K562 (cell line): ENCODE measurements around the gene RHOF. TPM values are rescaled to one million over a fixed set of nuclear protein-coding genes. Genes with fewer than 3 reads are reported as not detected.

Source experiments
- ASH1L ChIP-seq: fragments of 450-650 bp; IDR thresholded peaks from 2 replicates; pipeline ENCODE4 v1.6.1; 2018; ENCODE audit warnings: borderline replicate concordance, mild to moderate bottlenecking, low read depth; ENCODE audit not compliant: partially characterized antibody
- BCOR ChIP-seq: fragments of 450-650 bp; IDR thresholded peaks from 2 replicates; pipeline ENCODE4 v1.6.1; 2016
- CEBPG ChIP-seq, 3 experiments: fragments of 200-800 bp in 1 of 3; sonication (Bioruptor generic) in 1 of 3; sonication (generic) in 1 of 3; formaldehyde crosslinking in 1 of 3; IDR thresholded peaks in 2 of 3; conservative IDR thresholded peaks in 1 of 3; 2 replicates each; pipeline versions ENCODE4 v1.6.1 to v1.8.0; 2016 to 2022; ENCODE audit warnings: missing compliant biosample characterization in 2 of 3, missing genetic modification characterization in 2 of 3, mild to moderate bottlenecking in 1 of 3, missing genetic modification reagents in 1 of 3
- DDX20 ChIP-seq: fragments of 450-650 bp; IDR thresholded peaks from 2 replicates; pipeline ENCODE4 v1.6.1; 2016; ENCODE audit warnings: missing genetic modification characterization, low read depth, mild to moderate bottlenecking, missing compliant biosample characterization, moderate library complexity
- EZH2 ChIP-seq: IDR thresholded peaks from 2 replicates; pipeline ENCODE4 v1.6.1; 2012; ENCODE audit warnings: low read depth, mild to moderate bottlenecking, inconsistent platforms, low read length, borderline replicate concordance
- HNRNPK ChIP-seq: fragments of 200-400 bp; formaldehyde crosslinking; IDR thresholded peaks from one replicate; pipeline ENCODE4 v1.6.1; 2018; ENCODE audit warnings: mild to moderate bottlenecking, low read depth, low read length; ENCODE audit not compliant: poor library complexity, severe bottlenecking
- KLF13 ChIP-seq: fragments of 450-650 bp; IDR thresholded peaks from 2 replicates; pipeline ENCODE4 v1.6.1; 2016; ENCODE audit warnings: missing genetic modification characterization, low read depth, mild to moderate bottlenecking, missing compliant biosample characterization, moderate library complexity, borderline replicate concordance
- KLF16 ChIP-seq: IDR thresholded peaks from 2 replicates; pipeline ENCODE4 v1.6.1; 2016; ENCODE audit warnings: antibody characterized with exemption
- SIN3B ChIP-seq: fragments of 450-650 bp; IDR thresholded peaks from 2 replicates; pipeline ENCODE4 v1.6.1; 2017; ENCODE audit warnings: low read depth, mild to moderate bottlenecking, moderate library complexity
- SMARCB1 ChIP-seq: IDR thresholded peaks from 2 replicates; pipeline ENCODE4 v1.6.1; 2011; ENCODE audit warnings: improper control_type of control experiment, low read depth; ENCODE audit not compliant: insufficient read length
- SMC3 ChIP-seq: conservative IDR thresholded peaks from 2 replicates; pipeline ENCODE4 v1.6.1; 2011; ENCODE audit warnings: low read depth, low read length, improper control_type of control experiment; ENCODE audit not compliant: insufficient read depth
- U2AF1 ChIP-seq: fragments of 200-400 bp; formaldehyde crosslinking; optimal IDR thresholded peaks from 2 replicates; pipeline ENCODE3; 2017; ENCODE audit warnings: mild to moderate bottlenecking, low read depth, low read length, moderate library complexity
- ZNF197 ChIP-seq: fragments of 200-800 bp; sonication (Bioruptor generic); IDR thresholded peaks from 2 replicates; pipeline ENCODE4 v1.6.1; 2016; ENCODE audit warnings: low read depth, missing genetic modification characterization, missing compliant biosample characterization
- ZNF707 ChIP-seq: fragments of 250-450 bp; sonication (Bioruptor Pico); conservative IDR thresholded peaks from 2 replicates; pipeline ENCODE4 v1.8.0; 2022; ENCODE audit warnings: inconsistent platforms, mild to moderate bottlenecking, moderate library complexity
- polyA plus RNA-seq, 8 experiments: library from polyadenylated mRNA; depleted of rRNA in 4 of 8; stranded (reverse) in 5 of 8; unstranded in 3 of 8; fragments of >200 nt; fragmentation: Nextera tagmentation in 2 of 8; fragmentation: Illumina TruSeq in 1 of 8; extraction: Ambion mirVana in 2 of 8; extraction: Trizol in 1 of 8; gene quantifications; 2 replicates each; pipeline versions ENCODE4 v1.2.1 to v1.2.3, GENCODE V29; 2011 to 2014; ENCODE audit warnings: inconsistent platforms in 1 of 8, missing spikeins in 1 of 8
- total RNA-seq, 7 experiments: library from RNA; depleted of rRNA in 6 of 7; stranded (reverse); fragments of >200 nt in 6 of 7; fragmentation: Illumina TruSeq in 2 of 7; extraction: Trizol in 2 of 7; gene quantifications; 2 replicates each; pipeline versions ENCODE4 v1.2.1 to v1.2.3, GENCODE V29; 2011 to 2021; ENCODE audit warnings: low replicate concordance in 1 of 7
- TF ChIP-seq, protein P1 (sequence below): fragments of 450-650 bp; formaldehyde crosslinking; IDR thresholded peaks from 2 replicates; pipeline ENCODE4 v1.4.0; 2020; ENCODE audit warnings: mild to moderate bottlenecking, moderate library complexity
- TF ChIP-seq, protein P2 (sequence below), 2 experiments: fragments of 450-650 bp; IDR thresholded peaks; 2 replicates each; pipeline ENCODE4 v1.6.1; 2018; ENCODE audit warnings: mild to moderate bottlenecking in 2 of 2, low read depth in 1 of 2; ENCODE audit not compliant: partially characterized antibody in 2 of 2
- TF ChIP-seq, protein P3 (sequence below), 3 experiments: fragments of 200-800 bp in 1 of 3; sonication (Bioruptor generic) in 1 of 3; sonication (generic) in 1 of 3; formaldehyde crosslinking in 1 of 3; IDR thresholded peaks; 2 replicates each; pipeline versions ENCODE4 v1.6.1 to v1.8.0; 2016 to 2022; ENCODE audit warnings: mild to moderate bottlenecking in 2 of 3, missing compliant biosample characterization in 2 of 3, missing genetic modification characterization in 2 of 3, missing genetic modification reagents in 1 of 3
- TF ChIP-seq, protein P4 (sequence below): fragments of 250-450 bp; sonication (Bioruptor Pico); IDR thresholded peaks from 2 replicates; pipeline ENCODE4 v1.4.0; 2020

Gene RHOF
- total and polyA plus RNA-seq, 9 of the 15 experiments (the other 6 are each of a cell fraction or from before 2014, with no cell fraction given), result 0.13 to 10.1 (median 4.0) TPM

DNA sequence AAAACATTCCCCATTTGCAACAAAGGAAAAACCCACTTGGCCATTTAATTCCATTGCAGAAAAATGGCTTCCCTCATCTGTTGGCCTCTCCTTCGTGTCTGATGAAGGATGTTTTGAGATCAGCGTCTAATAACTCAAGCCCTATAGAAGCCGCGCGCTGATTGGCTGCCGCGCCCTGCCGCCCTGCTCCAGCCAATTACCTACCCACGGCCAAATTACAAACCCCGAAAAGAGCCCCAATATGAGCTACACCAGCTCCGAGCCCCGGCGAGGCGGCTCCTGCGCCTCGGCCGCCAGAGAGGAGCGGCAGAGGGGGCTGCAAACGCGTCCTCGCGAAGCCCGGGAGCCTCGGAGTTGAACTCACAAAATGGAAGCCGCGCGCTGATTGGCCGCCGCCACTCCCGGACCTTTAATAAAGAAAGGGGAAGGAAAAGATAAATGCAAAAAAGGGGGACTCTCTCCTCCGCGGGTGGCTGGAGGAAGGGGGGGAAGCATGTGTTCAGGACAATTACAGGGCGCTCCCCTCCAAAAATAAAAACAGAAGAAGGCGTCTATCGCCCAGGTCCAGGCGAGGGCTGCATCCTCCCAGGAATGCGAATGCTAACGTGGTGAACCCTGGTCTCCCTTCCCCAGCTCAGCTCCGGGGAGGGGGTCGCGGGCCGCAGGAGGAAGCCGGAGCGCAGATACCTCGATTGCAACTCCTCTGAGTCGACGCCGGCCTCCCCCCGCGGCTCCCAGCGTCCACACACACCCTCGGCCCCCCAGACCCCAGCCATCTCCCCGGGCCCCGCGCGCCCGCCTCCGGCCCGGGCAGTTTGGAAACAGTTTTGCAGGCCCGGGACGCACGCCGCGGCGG is 9.6 kb upstream of the RHOF start (continued):
- TF ChIP-seq, protein P1, sequence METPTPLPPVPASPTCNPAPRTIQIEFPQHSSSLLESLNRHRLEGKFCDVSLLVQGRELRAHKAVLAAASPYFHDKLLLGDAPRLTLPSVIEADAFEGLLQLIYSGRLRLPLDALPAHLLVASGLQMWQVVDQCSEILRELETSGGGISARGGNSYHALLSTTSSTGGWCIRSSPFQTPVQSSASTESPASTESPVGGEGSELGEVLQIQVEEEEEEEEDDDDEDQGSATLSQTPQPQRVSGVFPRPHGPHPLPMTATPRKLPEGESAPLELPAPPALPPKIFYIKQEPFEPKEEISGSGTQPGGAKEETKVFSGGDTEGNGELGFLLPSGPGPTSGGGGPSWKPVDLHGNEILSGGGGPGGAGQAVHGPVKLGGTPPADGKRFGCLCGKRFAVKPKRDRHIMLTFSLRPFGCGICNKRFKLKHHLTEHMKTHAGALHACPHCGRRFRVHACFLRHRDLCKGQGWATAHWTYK, result no peak
- no peak for TF ChIP-seq DDX20
- TF ChIP-seq KLF16, result no peak
- TF ChIP-seq SMARCB1, result no peak
- TF ChIP-seq BCOR, result no peak
- peak; percentile 34 for TF ChIP-seq HNRNPK
- TF ChIP-seq ZNF197 (CRISPR knock-in tag), result no peak
- TF ChIP-seq U2AF1, result no peak
- TF ChIP-seq KLF13 (tag), result no peak
- TF ChIP-seq SMC3, result no peak
- no peak for TF ChIP-seq ZNF707 (CRISPR knock-in tag)
- TF ChIP-seq, protein P2, sequence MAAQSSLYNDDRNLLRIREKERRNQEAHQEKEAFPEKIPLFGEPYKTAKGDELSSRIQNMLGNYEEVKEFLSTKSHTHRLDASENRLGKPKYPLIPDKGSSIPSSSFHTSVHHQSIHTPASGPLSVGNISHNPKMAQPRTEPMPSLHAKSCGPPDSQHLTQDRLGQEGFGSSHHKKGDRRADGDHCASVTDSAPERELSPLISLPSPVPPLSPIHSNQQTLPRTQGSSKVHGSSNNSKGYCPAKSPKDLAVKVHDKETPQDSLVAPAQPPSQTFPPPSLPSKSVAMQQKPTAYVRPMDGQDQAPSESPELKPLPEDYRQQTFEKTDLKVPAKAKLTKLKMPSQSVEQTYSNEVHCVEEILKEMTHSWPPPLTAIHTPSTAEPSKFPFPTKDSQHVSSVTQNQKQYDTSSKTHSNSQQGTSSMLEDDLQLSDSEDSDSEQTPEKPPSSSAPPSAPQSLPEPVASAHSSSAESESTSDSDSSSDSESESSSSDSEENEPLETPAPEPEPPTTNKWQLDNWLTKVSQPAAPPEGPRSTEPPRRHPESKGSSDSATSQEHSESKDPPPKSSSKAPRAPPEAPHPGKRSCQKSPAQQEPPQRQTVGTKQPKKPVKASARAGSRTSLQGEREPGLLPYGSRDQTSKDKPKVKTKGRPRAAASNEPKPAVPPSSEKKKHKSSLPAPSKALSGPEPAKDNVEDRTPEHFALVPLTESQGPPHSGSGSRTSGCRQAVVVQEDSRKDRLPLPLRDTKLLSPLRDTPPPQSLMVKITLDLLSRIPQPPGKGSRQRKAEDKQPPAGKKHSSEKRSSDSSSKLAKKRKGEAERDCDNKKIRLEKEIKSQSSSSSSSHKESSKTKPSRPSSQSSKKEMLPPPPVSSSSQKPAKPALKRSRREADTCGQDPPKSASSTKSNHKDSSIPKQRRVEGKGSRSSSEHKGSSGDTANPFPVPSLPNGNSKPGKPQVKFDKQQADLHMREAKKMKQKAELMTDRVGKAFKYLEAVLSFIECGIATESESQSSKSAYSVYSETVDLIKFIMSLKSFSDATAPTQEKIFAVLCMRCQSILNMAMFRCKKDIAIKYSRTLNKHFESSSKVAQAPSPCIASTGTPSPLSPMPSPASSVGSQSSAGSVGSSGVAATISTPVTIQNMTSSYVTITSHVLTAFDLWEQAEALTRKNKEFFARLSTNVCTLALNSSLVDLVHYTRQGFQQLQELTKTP (IDR thresholded peaks at IDR 0.05; ENCODE audit: low read depth in 1 of 2, partially characterized antibody in 2 of 2), result peak; percentile 70 to 85
- TF ChIP-seq SIN3B, result no peak
- no peak for TF ChIP-seq CEBPG (CRISPR knock-in tag; IDR thresholded peaks at IDR 0.05)
- TF ChIP-seq CEBPG (tag; conservative IDR thresholded peaks at IDR 0.05 in 1 of 2, IDR thresholded peaks at IDR 0.05 in 1 of 2), result no peak
- TF ChIP-seq, protein P3, sequence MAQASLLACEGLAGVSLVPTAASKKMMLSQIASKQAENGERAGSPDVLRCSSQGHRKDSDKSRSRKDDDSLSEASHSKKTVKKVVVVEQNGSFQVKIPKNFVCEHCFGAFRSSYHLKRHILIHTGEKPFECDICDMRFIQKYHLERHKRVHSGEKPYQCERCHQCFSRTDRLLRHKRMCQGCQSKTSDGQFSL (CRISPR knock-in tag; IDR thresholded peaks at IDR 0.05), result no peak; the same call in 1 of the 2 replicates
- TF ChIP-seq, protein P3 (tag; IDR thresholded peaks at IDR 0.05), result no peak; a peak in 2 of 4 replicates
- TF ChIP-seq, protein P4, sequence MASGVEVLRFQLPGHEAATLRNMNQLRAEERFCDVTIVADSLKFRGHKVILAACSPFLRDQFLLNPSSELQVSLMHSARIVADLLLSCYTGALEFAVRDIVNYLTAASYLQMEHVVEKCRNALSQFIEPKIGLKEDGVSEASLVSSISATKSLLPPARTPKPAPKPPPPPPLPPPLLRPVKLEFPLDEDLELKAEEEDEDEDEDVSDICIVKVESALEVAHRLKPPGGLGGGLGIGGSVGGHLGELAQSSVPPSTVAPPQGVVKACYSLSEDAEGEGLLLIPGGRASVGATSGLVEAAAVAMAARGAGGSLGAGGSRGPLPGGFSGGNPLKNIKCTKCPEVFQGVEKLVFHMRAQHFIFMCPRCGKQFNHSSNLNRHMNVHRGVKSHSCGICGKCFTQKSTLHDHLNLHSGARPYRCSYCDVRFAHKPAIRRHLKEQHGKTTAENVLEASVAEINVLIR (CRISPR knock-in tag), result 0 out of 2 replicates have a peak, but pooled peaks have one; percentile 4
- no peak for TF ChIP-seq EZH2
- peak; percentile 70 for TF ChIP-seq ASH1L
